GM12878 (cell line): Measurements from ENCODE around the gene CDK16. TPM values are rescaled to one million over a fixed set of nuclear protein-coding genes. Genes with fewer than 3 reads are reported as not detected.

Source experiments
- ATAC-seq: fragments of 200-7000 bp; cut with Tn5 transposase; 3 replicates; pipeline ENCODE4 v1.9.1; 2020; ENCODE audit warnings: mild to moderate bottlenecking, moderate library complexity
- BruUV-seq: library from RNA; stranded (reverse); fragments of 400-500 nt; replicated peaks from 2 replicates; lab custom pipeline; 2021; lab: Mats Ljungman, UMichigan
- CTCF ChIA-PET: fragments of 300-600 bp; sonication (Branson Sonifier 250); formaldehyde crosslinking; extraction: SDS; loops from one replicate; lab custom pipeline; 2021; ENCODE audit warnings: inconsistent platforms; lab: Yijun Ruan, JAX
- POLR2A ChIA-PET: fragments of 350-600 bp; formaldehyde crosslinking; extraction: SDS; loops from one replicate; lab custom pipeline; 2021; ENCODE audit warnings: inconsistent platforms; lab: Charles Lee
- RAD21 ChIA-PET: fragments of 300-600 bp; sonication (Branson Sonifier 250); formaldehyde crosslinking; loops from one replicate; lab custom pipeline; 2023; ENCODE audit warnings: antibody characterized with exemption; ENCODE audit not compliant: unreplicated experiment; lab: Charles Lee
- SMC1A ChIA-PET: fragments of 300-600 bp; sonication (Branson Sonifier 250); formaldehyde crosslinking; loops from one replicate; lab custom pipeline; 2023; ENCODE audit not compliant: unreplicated experiment, uncharacterized antibody; lab: Charles Lee
- DNase-seq: peaks from one replicate; pipeline ENCODE4 v3.0.0-alpha.2; 2011; ENCODE audit warnings: low read depth, low spot score
- FAIRE-seq: peaks from 3 replicates; lab custom pipeline; 2011; peaks lifted over from hg19 to GRCh38; lab: Jason Lieb, UNC
- H2AFZ ChIP-seq: 2 replicates; pipeline ENCODE4 v1.6.0; 2011; ENCODE audit warnings: low read depth, low read length, control low read depth; ENCODE audit not compliant: control insufficient read depth
- H3K27ac ChIP-seq: 2 replicates; pipeline ENCODE4 v1.5.1; 2011; ENCODE audit warnings: control low read depth; ENCODE audit not compliant: control insufficient read depth, insufficient read depth
- H3K27me3 ChIP-seq, 2 experiments: replicated peaks in 1 of 2; 2 replicates each; pipeline versions ENCODE4 v1.6.0 to v1.6.1; 2011; ENCODE audit warnings: low read length in 1 of 2; ENCODE audit not compliant: control insufficient read depth in 2 of 2, insufficient read depth in 2 of 2
- H3K36me3 ChIP-seq, 2 experiments: 2 replicates each; pipeline ENCODE4 v1.5.1; 2011; ENCODE audit warnings: low read length in 1 of 2; ENCODE audit not compliant: control insufficient read depth in 2 of 2, insufficient read depth in 2 of 2
- H3K4me1 ChIP-seq: 2 replicates; pipeline ENCODE4 v1.6.1; 2011; ENCODE audit warnings: mild to moderate bottlenecking, low read length, moderate library complexity, mixed read lengths; ENCODE audit not compliant: control insufficient read depth, insufficient read depth
- H3K4me2 ChIP-seq: 2 replicates; pipeline ENCODE4 v1.6.0; 2011; ENCODE audit warnings: control low read depth; ENCODE audit not compliant: control insufficient read depth, insufficient read depth
- H3K4me3 ChIP-seq: fragments of 200-600 bp; sonication (generic); 2 replicates; pipeline ENCODE4 v1.5.1; 2016
- H3K79me2 ChIP-seq: 2 replicates; pipeline ENCODE4 v1.6.0; 2011; ENCODE audit warnings: low read length; ENCODE audit not compliant: control insufficient read depth, insufficient read depth
- H3K9ac ChIP-seq: 2 replicates; pipeline ENCODE4 v1.8.0; 2011; ENCODE audit warnings: low read length, control low read depth, mixed read lengths; ENCODE audit not compliant: control insufficient read depth, insufficient read depth
- H3K9me3 ChIP-seq: replicated peaks from 3 replicates; pipeline ENCODE4 v1.5.1; 2011; ENCODE audit warnings: mild to moderate bottlenecking, low read length; ENCODE audit not compliant: control insufficient read depth, insufficient read depth
- H4K20me1 ChIP-seq: 2 replicates; pipeline ENCODE4 v1.6.0; 2011; ENCODE audit not compliant: control insufficient read depth, insufficient read depth
- CREM ChIP-seq: IDR thresholded peaks from 2 replicates; pipeline ENCODE4 v1.6.1; 2014; ENCODE audit warnings: antibody characterized with exemption, low read depth
- ESRRA ChIP-seq: IDR thresholded peaks from 2 replicates; pipeline ENCODE4 v1.6.1; 2012; ENCODE audit warnings: mild to moderate bottlenecking, low read length, improper control_type of control experiment
- HDAC2 ChIP-seq: fragments of 200-600 bp; sonication (generic); IDR thresholded peaks from 2 replicates; pipeline ENCODE4 v1.6.1; 2017
- RB1 ChIP-seq: fragments of 450-650 bp; formaldehyde crosslinking; IDR thresholded peaks from 2 replicates; pipeline ENCODE4 v1.6.1; 2017; ENCODE audit warnings: mild to moderate bottlenecking, borderline replicate concordance
- SP1 ChIP-seq: IDR thresholded peaks from one replicate; pipeline ENCODE4 v1.6.1; 2011; ENCODE audit warnings: low read depth, low read length
- ZBTB11 ChIP-seq: fragments of 450-650 bp; formaldehyde crosslinking; IDR thresholded peaks from 2 replicates; pipeline ENCODE4 v1.5.0; 2022; ENCODE audit warnings: mild to moderate bottlenecking, missing genetic modification characterization
- ZNF217 ChIP-seq: fragments of 450-650 bp; IDR thresholded peaks from 2 replicates; pipeline ENCODE4 v1.6.1; 2017; ENCODE audit warnings: antibody characterized with exemption, mild to moderate bottlenecking
- WGBS: methylation state at CpG from one replicate; pipeline ENCODE4 v1.1.6; 2016; ENCODE audit warnings: low lambda C conversion rate; ENCODE audit not compliant: insufficient replicate concordance, insufficient coverage; ENCODE audit errors: missing lambda C conversion rate; 5-methylcytosine and 5-hydroxymethylcytosine counted together
- in situ Hi-C: fragments of 300-500 bp; cut with MboI; formaldehyde crosslinking; loops from 9 replicates; pipeline ENCODE4 v1.14.3; 2018; ENCODE audit warnings: mixed read lengths
- intact Hi-C: fragments of 100-400 bp; cut with micrococcal nuclease; formaldehyde crosslinking; loops from one replicate; pipeline ENCODE4 v1.14.2; 2022; ENCODE audit not compliant: unreplicated experiment
- polyA plus RNA-seq, 11 experiments: library from polyadenylated mRNA; depleted of rRNA in 4 of 11; unstranded in 6 of 11; stranded (reverse) in 5 of 11; fragments of >200 nt; fragmentation: Nextera tagmentation in 4 of 11; fragmentation: Illumina TruSeq in 1 of 11; extraction: Ambion mirVana in 4 of 11; extraction: Trizol in 1 of 11; gene quantifications; 1 replicate in 1 of 11; 2 replicates in 10 of 11; pipeline versions ENCODE4 v1.2.1 to v1.2.3, GENCODE V29; 2011 to 2016; ENCODE audit warnings: inconsistent platforms in 2 of 11, missing spikeins in 2 of 11, low read depth in 1 of 11
- total RNA-seq, 4 experiments: library from RNA; depleted of rRNA in 3 of 4; stranded (reverse); fragments of >200 nt in 3 of 4; fragmentation: Illumina TruSeq in 1 of 4; extraction: Trizol in 1 of 4; gene quantifications; 2 replicates each; pipeline versions ENCODE4 v1.2.1 to v1.2.3, GENCODE V29; 2013 to 2021

CDK16 gene
- total and polyA plus RNA-seq, 10 of the 15 experiments (the other 5 are each of a cell fraction or from before 2014, with no cell fraction given), result 2.4 to 75.1 (median 48.2) TPM

GRCh38 chrX:47202877-47203276 lies 15.6 kb upstream of the CDK16 start:
- in situ Hi-C loops (loop anchor here (25.0 kb wide), 1 partner anchor 1734 kb away; no protein-coding TSS in a partner anchor), intact Hi-C loops (no loop called here)
- ChIA-PET SMC1A (no interaction called here), RAD21 (no interaction called here), CTCF (no interaction called here), POLR2A (no interaction called here)
- H3K4me2 ChIP-seq, result no peak overlapping the region
- H4K20me1 ChIP-seq, result peaks cover 5% of the 10 kb centered on the region; the same call in 1 of the 2 replicates
- H3K4me3 ChIP-seq, result no peak overlapping the region
- H3K27me3 ChIP-seq, result no peaks in the 10 kb centered on the region
- no peak overlapping the region for H3K27ac ChIP-seq
- 100% methylated on average over 4 of the region's 4 CpGs for WGBS
- DNase-seq (no peak), FAIRE-seq (no peak), ATAC-seq (no peak)
- peaks cover 52 to 65% of the 10 kb centered on the region in 2 experiments for H3K36me3 ChIP-seq
- no peak overlapping the region for H2AFZ ChIP-seq
- no peaks in the 10 kb centered on the region for H3K9me3 ChIP-seq
- H3K9ac ChIP-seq, result no peak overlapping the region
- no peaks in the 10 kb centered on the region; the same call in 1 of the 2 replicates for H3K4me1 ChIP-seq
- TF ChIP-seq RB1 (no peak), CREM (no peak), SP1 (no peak), ZBTB11 (no peak), ZNF217 (no peak), ESRRA (no peak), HDAC2 (no peak)
- TF ChIP-seq, all 136 proteins: peak for 0
- TSS peak; percentile 29 for BruUV-seq
- H3K79me2 ChIP-seq, result peaks cover 6% of the 10 kb centered on the region
